Activated T-helper 9 cell treated with anti-CD3 and anti-CD28 coated beads, Interleukin-2, amount 50 U/mL, for 16 hours (primary cell): ENCODE results near the gene MAMDC4.
"Not testable (repeated sequence)": the region's sequence is repeated elsewhere in the genome, so short reads cannot be mapped to it uniquely, and the experiment has no call there.

ENCODE experiments used
- DNase-seq: peaks from one replicate; pipeline ENCODE4 v3.0.0-alpha.2; 2020; ENCODE audit warnings: low read depth

MAMDC4 gene

DNA sequence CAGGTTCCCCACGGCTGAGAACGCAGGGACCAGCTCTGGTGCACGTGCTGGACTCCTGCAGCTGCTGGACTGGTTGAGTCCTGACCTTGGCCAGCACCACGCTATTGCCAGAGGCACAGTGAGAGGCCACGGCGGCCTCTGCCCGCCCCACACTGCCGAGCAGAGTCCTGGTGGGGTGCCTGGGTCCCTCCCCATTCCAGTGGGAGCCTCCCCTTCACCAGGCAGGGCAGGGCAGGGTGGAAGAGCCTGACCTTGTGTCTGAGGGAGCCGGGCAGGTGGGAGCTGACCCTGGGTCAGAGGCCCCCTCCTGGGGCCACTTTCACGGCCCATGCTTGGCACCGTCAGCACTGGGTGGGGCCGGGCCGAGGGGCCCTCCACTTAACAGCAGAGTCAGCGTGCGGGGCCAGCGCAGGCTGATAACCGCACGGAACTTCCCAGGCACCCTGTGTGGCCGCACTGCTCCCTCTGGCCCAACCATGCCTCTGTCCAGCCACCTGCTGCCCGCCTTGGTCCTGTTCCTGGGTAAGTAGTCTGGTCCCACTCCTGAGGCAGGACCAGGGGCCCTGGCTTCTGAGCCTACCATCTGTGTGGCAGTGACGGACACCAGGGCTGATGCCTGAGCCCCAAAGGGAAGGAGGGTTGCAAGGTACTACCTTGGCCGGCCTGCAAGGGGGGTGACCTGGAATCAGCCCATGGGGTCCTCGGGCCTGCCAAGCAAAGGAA, at the start of gene MAMDC4:
TSS of gene MAMDC4 (plus strand) at position 406 of the 723 bp plus-strand sequence. CDS start at position 477, 71 bp downstream.
- DNase-seq = no peak

DNA sequence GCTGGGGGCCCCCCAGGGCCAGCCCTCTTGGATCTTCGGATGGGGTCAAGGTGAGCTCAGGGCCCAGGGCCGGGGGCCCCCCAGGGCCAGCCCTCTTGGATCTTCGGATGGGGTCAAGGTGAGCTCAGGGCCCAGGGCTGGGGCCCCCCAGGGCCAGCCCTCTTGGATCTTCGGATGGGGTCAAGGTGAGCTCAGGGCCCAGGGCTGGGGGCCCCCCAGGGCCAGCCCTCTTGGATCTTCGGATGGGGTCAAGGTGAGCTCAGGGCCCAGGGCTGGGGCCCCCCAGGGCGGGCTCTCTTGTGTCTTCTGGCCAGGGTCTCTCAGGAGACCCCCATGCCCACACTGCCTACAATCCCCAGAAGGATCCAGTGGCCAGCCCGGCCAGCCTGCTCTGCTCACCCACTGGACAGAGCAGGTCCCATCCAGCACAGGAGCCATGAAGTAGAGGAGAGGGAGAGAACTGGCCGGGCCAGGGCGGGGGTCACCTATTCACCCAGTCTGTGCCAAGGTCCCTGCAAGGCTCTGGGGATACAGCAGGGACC, 49.1 kb upstream of the MAMDC4 start:
- DNase-seq = not testable (repeated sequence)

DNA sequence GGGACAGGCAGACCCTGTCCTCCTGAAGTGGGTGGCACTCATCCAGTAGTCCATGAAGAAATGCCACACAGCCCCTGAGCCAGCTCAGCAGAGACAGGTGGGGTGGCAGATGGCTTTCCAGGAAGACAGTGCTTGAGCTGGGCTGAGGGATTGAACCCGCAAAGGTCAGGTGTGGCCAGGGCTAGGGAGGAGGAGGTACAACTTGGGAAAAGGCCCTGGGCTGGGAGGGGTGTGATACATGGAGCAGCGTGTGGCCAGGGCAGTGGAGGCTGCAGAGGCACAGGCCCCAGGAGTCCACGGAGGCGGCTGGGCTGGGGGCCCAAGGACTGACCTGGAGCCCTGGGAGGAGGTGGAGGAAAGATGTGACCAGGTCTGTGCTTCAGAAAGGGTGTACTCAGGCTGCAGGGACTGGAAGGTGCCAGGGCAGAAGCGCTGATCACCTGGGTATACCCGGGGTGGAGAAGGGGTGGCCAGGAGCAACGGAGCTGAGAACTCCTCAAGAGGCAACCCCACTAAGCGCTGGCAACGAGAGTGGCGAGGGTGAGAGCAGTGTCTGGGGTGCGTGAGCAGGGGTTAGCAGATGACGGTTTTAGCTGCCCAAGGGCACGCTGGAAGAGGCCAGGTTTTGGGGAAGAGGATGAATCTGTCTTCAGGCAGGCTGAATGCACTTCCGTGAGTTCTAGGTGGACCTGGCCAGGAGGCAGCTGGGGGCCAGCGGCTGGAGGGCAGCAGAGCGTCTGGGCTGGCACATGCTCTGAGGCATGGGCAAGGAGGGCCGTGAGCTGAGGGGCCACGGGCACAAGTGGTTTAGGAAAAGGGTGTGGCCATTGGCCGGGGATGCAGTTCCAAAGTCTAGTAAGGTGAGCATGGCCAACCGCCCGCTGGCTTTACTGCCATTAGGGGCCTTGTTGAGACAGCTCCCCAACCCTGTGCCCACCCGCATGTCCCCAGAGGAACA, 48.3 kb upstream of the MAMDC4 start:
- DNase-seq = no peak

- DNase-seq = no peak
Observed at GRCh38 chr9:136804509-136805206, 47.5 kb upstream of the MAMDC4 start.

DNA sequence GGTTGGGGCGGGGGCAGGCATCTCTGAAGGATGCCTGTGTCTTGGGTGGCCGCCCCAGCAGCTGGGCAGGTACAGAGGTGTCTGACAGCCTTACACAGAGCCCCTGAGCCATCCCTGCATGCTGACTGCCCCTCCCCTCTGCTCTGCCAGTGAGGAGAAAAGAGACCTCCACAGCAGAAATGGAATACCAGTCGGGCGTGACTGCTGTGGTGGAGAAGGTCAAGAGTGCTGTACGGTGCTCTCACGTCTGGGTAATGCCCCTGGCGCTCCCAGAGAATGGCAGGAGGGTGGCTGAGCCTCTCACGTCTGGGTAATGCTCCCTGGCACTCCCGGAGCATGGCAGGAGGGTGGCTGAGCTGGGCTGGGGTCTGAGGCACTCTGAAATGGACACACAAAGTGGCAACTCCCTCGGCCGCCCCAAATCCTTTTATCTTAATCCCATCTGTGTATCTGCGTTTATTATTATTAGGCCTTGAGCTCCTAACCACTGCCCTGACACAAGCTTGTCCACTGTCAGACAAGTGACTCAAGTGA, 46.9 kb upstream of the MAMDC4 start:
- no peak for DNase-seq

DNA sequence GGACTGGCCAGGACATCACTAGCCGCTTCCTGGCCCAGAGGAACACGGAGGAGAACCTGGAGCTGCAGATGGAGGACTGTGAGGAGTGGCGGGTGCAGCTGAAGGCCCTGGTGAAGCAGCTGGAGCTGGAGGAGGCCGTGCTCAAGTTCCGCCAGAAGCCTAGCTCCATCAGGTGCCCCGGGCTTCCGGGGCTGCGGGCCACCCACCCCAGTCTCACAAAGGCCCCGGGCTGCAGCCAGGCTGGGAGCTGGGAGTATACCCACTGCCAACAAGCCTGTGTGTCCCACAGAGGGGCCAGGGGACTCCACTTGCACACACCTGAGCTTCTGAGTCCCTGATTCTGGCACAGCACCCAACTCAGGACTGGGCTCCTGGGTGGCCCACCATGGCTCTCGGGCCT, 46.1 kb upstream of the MAMDC4 start:
- DNase-seq = no peak

- no peak for DNase-seq
Observed at GRCh38 chr9:136806631-136807201, 45.4 kb upstream of the MAMDC4 start.

DNA sequence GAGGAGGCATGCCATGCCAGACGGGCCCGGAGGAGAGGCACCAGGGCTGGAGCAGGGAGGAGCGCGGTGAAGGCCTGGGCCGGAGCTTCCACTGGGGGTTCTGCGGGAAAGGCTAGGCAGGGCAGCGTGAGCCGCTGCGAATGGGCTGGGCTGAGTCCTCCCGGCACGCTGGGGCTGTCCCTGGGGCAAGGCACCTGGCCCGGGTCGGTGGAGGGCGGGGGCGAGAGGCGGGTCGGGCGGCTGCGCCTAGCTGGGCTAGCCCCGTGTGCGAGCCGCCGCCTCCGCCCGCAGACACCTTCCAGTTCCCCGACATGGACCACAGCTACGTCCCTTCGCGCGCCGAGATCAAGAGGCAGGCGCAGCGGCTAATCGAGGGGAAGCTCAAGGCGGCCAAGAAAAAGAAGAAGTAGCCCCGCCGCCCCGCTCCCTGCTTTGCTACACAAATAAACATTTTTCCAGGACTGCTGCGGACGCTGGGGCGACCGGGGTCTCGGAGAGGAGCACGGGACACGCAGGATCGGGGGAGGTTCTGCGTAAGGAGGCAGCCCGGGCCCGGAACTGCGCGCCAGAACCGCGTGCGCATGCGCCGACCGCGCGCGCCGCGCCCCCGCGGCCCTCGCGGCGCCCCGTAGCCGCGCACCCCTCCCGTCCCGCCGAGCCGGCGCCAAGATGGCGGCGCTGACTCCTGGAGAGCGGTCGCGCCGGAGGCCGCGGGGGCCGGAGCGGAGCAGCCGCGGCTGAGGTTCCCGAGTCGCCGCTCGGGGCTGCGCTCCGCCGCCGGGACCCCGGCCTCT, 44.7 kb upstream of the MAMDC4 start, which contains the start of gene RABL6:
TSS of gene RABL6 (plus strand) at position 668 of the 794 bp plus-strand sequence. CDS start 249 bp downstream, outside the sequence.
- peak; percentile 74 for DNase-seq

DNA sequence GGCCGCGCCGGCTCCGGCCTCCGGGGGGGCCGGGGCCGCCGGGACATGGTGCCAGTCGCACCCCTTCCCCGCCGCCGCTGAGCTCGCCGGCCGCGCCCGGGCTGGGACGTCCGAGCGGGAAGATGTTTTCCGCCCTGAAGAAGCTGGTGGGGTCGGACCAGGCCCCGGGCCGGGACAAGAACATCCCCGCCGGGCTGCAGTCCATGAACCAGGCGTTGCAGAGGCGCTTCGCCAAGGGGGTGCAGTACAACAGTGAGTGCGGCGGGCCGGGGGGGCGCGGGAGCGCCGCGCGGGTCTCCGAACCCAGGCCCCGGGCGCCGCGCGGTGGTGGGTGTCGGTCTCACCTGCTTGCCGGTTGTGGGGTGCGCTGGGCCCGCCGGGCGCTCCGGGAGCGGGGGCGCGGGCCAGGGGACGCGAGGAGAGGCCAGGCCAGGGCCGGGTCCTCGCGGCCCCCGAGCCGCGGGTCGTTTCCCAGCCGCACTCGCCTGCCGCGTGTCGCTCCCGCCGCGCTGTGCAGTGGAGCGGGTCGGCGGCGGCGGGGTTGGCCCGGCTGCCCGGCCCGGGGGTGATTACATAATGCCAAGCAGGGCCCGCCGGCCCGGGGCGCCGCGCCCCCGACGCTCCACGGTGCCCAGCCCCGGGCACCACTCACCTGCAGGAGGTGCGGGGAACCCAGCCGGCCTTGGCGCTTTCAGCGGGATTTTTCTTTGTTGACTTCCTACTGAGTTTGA, 43.9 kb upstream of the MAMDC4 start:
- DNase-seq = peak; percentile 33

GRCh38 chr9:136808806-136809158, 43.4 kb upstream of the MAMDC4 start:
- DNase-seq = no peak

DNA sequence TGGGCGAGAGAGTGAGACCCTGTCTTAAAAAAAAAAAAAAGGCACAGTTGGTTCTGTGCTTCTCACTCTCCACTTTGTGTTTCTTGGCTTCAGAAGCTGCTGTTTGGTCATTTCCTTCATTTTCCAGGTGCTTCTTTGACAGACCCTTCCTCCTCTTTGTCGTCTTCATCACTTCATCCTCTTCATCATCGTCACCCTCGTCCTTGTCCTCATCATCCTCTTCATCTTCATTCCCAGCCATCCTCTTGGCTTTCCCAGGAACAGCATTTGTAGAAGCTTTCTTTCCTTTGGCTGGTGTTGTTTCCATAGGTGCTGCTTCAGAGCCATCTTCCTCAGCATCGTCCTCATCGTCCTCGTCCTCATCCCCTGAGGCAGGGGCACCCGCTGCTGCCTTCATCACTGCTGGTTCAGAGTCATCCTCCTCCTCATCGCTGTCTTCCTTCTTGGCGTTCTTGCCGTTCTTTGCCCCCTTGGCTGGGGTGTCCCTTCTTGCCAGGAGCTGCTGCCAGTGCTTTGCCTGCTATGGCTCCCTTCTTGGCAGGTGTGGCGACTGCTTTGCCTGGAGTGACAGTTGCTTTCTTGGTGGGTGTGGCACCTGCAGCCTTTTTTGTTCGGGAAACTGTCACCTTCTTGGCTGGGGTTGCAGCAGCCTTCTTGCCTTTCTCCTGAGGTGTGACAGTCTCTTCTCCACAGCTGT, 37.3 kb upstream of the MAMDC4 start:
- DNase-seq = no peak

DNA sequence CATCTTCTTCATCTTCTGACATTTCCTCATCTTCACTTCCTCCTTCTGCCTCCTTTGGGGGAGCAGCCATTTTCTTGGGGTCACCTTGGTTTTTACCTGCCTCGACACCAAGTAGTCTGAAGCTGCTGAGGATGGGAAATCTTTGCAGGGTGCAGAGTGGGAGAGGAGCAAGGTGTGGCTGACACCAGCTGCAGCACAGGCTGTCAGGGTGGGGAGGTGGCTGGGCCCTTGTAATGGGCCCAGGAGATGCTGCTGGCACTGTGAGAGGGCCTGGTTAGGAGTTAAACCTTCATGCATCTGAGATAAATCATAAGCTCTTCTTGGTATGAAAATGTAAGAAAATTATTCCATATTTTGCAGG, 36.7 kb upstream of the MAMDC4 start:
- no peak for DNase-seq

DNA sequence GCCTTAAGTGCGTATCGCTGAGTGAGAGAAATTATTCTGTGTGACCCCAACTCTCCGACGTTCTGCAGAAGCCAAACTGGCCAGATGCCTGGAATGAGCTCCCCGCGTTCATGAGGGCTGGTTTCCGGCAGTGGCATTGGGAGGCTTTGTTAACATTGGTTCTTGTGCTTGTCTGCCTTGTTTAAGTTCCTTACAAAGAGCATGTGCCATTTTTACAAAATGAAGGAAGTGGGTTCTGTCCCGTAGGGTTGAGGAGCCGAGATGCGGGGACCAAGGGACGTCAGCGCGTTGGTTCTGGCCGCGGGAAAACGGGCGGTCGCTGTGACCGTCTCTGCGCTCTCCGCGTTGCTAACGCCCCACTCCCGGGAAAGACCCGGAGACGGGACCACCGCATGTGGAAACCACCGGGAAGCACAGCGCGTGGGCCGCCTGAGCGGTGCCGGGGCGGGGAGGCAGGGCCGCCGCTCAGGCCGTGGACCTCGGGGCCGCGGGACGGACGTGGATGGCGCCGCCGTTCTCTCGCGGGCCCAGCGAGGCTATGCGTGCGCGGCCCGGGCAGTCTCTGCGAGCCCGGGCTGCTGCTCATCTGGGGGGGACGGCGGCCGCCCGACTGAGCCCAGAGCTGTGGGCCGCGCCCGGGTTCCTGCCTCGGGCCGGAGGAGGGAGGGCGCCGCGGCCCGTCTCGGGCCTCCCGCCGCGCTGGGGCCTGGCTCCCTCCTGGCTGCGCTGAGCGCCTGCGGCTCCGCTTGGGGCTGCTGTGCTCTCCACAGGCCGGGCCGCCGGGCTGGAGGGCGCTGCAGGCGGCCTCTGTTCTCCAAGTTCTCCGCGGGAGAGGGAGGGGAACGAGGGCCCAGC, 30.9 kb upstream of the MAMDC4 start:
- no peak for DNase-seq

DNA sequence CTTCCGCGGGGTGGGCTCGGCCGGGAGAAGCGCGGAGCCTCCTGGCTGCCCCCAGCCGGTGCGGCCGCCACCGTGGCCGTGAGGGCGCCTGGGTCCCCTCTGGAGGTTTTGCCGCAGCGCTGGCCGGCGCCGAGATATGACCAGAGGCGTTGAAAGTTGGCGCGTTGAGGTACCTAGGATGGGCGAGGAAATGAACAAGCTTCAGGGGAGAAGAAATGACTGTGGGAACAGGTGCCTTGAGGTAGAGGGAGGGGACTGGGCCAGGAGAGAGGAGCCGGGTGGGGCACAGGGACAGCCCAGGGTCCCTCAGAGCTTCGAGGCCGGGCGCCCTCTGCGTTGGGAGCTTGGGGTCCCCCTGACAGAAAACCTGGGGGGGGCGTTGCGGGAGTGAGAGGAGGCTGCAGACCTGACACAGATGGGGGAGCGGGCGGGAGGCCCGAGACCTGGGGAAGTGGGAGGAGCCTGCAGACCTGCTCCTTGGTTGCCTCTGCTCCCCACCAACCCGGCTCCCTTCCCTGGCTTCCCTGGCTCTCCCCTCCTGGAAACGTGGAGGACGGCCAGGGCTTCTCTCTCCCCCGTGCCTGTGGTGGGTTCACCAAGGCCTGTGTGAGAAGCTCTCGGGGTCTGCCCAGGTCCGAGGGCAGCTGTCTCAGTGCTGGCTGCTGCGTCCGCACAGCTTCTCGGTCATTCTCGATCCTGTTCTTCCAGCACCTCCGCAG, 30.2 kb upstream of the MAMDC4 start:
- DNase-seq = no peak

DNA sequence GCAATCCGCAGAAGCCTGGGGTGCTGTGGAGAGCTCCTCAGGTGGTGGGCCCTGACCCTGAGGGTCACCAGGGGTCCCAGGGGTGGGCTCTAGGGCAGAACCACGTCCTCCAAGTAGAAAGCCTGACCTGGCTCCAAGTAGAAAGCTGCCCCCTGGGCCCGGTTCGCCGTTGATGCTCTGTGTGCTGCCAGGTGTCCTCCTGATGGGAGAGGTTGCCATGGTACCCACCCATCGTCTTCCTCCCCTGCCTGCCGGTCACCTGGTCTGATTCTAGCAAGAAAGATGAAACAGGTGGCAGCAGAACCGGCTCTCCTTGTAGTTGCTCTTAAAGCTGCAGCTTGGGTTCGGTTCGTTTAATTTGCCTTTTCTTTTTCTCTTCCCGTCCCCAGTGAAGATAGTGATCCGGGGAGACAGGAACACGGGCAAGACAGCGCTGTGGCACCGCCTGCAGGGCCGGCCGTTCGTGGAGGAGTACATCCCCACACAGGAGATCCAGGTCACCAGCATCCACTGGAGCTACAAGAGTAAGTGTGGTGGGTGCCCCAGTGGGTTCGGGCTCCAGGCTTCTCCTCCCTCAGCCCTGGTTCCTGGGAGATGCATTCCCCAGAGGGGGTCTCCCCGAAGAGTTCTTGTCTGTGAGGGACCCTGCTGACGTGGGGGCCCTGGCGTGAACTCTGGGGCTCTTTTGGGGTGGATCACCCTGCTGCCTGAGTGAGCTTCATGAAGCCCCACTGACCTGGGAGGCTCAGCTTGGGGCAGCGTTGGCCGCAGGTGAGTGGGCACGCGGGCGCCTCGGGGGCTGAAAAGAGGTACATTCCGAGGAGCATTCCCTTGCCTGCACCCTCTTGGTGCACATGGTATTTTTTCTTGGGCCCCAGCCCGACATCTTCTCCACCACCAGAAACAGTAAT, 28.8 kb upstream of the MAMDC4 start:
- no peak for DNase-seq

DNA sequence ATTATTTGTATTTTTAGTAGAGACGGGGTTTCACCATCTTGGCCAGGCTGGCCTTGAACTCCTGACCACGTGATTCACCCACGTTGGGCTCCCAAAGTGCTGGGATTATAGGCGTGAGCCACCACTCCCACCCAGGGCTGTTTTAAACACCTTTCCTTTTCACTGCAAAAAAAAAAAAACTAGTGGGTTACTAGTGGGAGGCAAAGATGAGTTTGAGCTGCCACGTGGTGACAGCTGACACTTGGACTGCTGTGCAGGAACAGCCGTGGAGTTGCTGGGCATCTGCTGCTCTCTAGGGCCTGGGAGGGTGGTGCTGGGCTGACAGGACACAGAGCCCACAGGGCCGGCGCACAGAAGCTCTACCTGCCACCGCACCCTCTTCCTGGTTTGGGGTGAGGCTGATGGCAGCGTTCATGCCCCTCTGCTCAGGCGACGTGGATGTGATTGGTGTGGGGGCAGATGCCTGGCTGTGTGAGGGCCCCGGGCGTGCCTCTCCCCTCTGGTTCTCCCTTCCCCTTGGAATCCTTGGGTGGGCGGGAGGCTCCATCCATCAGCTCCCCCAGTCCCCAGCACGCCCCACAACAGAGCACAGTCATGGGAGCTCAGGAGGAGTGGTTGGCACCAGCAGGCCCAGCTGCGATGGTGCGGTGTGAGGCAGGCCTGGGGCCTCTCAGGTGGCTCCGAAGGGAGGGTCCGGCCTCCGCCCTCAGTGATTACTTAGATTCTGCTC, 27.5 kb upstream of the MAMDC4 start:
- no peak for DNase-seq
